ENCODE measurements around the gene SGSM2.

Gene SGSM2

DNA sequence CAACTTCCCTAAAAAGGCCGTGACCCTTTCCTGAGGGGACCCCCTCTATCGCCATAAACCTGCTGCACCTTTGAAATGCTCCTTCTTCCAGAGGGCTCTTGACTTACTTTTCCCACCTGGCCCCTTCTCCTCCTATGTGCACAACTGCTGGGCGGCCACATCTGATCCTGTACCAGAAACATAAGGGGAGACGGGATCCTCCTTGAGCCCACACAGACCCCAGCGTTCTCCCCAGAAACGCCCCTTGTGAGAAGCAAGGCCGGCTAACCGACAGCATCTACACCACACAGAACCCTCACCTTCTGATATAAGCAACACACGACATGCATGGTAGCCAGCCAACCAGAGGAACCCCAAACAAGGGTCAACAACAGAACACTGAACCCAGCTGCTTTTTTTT is 77.8 kb downstream of the SGSM2 start:
- no peaks in the 10 kb centered on the region for H3K9me3 Mint-ChIP-seq
- no peaks in the 10 kb centered on the region for H3K27me3 Mint-ChIP-seq
- no peak overlapping the region for H3K27ac Mint-ChIP-seq
- peaks cover 8% of the 10 kb centered on the region for H3K36me3 Mint-ChIP-seq
- no peak for DNase-seq (ENCODE audit: low spot score in 2 of 2)
- H3K4me3 Mint-ChIP-seq = no peak overlapping the region
- H3K4me1 Mint-ChIP-seq = peaks cover 2% of the 10 kb centered on the region
- no peak for ATAC-seq (ENCODE audit: low read depth)

DNA sequence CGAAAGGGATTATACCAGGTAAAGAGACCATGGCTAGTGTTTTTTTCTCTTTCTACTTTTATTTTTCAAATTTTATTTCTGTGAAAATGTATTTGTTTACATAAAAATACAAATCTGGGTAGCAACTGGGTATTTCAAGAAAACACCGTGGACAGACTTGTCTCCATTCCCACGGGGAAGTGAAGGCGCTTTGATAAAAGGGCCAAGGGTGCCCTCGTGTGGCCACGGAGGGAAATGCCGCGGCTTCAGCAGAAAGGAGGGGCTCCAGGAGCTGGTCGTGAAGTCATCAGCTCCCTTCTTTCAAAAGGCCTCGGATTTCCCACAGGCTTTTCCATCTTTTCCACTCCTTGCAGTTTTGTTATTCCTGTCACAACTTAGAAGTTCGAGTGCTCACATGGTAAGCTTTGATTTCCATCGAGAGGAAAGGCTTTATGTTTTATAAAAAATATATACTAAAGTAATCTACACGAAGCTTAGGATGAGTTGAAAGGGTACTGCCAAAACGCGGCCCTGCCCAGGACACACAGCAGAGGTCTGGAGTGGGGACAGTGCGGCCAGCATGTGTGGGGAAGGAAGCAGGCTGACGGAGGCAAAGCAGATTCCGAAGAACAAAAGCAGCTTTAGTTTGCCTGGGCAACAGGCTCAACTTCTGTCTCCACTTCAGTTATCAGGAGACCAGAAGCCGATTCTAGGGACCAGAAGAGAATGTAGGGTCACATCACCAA is 78.9 kb downstream of the SGSM2 start:
- Mint-ChIP-seq H3K4me3 (no peak overlapping the region), H3K4me1 (peaks cover 2% of the 10 kb centered on the region), H3K27ac (peak overlapping the region; percentile 35), H3K36me3 (peaks cover 6% of the 10 kb centered on the region), H3K27me3 (no peaks in the 10 kb centered on the region), H3K9me3 (no peaks in the 10 kb centered on the region)
- peak; percentile 87 to 92 for DNase-seq (ENCODE audit: low spot score in 2 of 2)
- peak; percentile 90 for ATAC-seq (ENCODE audit: low read depth)

DNA sequence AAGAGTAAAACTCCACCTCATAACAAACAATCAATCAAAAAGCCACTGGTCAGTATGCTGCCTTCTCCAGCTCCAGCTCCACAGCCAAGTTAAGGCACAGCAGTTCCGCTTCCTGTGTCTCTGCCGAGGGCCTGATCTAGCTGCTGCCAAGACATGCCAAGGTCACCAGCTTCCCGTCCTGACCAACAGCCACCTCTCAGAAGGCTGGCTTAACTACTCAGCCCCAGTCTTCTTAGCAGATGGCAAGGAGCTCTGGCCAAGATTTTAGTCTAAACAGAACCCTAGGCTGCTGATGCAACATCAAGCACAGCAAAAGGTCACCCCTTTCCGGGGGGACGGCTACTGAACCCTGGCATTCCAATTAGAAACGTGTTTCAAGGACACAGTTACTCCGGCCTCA is 81.3 kb downstream of the SGSM2 start:
- H3K4me1 Mint-ChIP-seq = peaks cover 2% of the 10 kb centered on the region
- H3K9me3 Mint-ChIP-seq = no peaks in the 10 kb centered on the region
- DNase-seq (ENCODE audit: low spot score in 2 of 2) (no peak), ATAC-seq (ENCODE audit: low read depth) (no peak)
- H3K27me3 Mint-ChIP-seq = no peaks in the 10 kb centered on the region
- H3K36me3 Mint-ChIP-seq = peaks cover 7% of the 10 kb centered on the region
- H3K4me3 Mint-ChIP-seq = no peak overlapping the region
- no peak overlapping the region for H3K27ac Mint-ChIP-seq

DNA sequence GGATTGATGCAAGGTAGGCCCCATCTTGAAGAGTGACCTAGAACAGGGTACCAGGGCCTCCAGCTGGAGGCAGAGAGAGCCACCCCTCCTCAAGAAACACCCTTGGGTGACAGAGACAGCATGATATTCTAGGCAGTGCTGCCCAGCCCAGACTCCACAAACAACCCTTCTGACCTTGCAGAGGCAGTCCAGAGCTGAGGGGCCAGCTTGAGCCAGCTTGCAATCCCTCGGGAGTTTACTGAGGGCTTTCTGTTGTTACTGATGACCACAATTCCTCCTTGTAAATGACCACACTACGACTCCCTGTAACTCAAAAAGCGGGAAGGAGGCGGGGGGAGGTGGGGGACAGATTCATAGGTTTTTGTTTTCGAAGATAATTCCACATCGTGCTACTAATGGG is 82.2 kb downstream of the SGSM2 start:
- DNase-seq (ENCODE audit: low spot score in 2 of 2) (no peak), ATAC-seq (ENCODE audit: low read depth) (no peak)
- H3K4me3 Mint-ChIP-seq = no peak overlapping the region
- peaks cover 9% of the 10 kb centered on the region for H3K36me3 Mint-ChIP-seq
- H3K9me3 Mint-ChIP-seq = no peaks in the 10 kb centered on the region
- H3K27me3 Mint-ChIP-seq = no peaks in the 10 kb centered on the region
- H3K4me1 Mint-ChIP-seq = peaks cover 2% of the 10 kb centered on the region
- no peak overlapping the region for H3K27ac Mint-ChIP-seq

DNA sequence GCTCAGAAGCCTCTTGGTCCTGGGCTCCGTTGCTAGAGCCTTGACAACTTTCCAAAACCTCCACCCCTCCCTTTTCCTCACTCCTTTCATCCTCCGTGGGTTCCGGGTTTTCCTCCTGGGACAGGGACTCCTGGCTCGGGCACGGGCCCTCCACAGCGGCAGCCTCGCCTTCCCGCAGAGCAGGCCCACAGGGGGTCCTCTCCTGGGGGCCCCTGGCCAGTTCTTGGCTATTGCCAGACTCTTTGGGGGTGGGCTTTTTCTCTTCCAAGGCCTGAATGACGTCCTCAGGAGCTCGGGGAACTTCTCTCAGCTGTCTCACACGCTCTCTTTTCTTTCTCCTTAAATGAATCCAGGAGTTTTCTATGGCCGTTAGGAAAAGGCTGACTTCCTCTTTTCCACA is 82.9 kb downstream of the SGSM2 start:
- no peaks in the 10 kb centered on the region for H3K27me3 Mint-ChIP-seq
- ATAC-seq (ENCODE audit: low read depth) = no peak
- DNase-seq (ENCODE audit: low spot score in 2 of 2) = no peak
- H3K27ac Mint-ChIP-seq = no peak overlapping the region
- no peak overlapping the region for H3K4me3 Mint-ChIP-seq
- H3K9me3 Mint-ChIP-seq = no peaks in the 10 kb centered on the region
- H3K4me1 Mint-ChIP-seq = peaks cover 2% of the 10 kb centered on the region
- H3K36me3 Mint-ChIP-seq = peaks cover 9% of the 10 kb centered on the region

DNA sequence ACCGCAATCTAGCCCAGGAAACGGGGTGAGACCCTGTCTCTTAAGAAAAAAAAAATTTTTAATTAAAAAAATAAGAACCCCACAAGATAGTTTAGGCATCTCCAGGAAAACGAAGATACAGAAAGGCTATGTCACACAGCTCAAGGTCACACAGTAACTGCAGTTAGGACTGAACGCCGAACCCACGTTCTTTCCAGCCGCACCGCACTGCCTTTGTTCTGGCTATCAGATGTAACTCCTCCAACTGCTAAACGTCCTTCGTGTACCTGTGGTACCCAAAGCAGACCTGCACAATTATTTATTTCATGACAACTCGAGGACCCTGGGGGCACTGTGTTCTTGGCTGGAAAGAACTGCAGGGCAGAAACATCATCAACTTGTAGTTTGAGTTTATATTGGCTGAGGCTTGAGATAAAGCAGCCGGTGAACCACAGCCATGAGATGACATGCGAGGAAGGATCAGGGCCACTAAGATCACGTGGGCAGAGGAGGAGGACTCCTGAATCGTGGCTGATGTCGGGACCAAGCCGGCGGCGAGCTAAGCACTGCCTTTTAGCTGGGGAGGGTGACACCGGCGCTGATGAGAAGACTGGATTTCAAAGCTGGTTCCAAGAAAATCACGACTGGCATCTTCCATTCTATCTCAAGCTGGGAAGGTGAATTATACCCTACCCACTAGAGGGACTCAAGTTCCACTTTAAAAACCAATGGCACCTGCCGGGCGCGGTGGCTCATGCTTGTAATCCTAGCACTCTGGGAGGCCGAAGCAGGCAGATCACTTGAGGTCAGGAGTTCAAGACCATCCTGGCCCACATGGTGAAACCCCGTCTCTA is 84.2 kb downstream of the SGSM2 start:
- ATAC-seq (ENCODE audit: low read depth) (no peak), DNase-seq (ENCODE audit: low spot score in 2 of 2) (no peak)
- Mint-ChIP-seq H3K36me3 (peaks cover 15% of the 10 kb centered on the region), H3K4me1 (no peaks in the 10 kb centered on the region), H3K9me3 (no peaks in the 10 kb centered on the region), H3K4me3 (no peak overlapping the region), H3K27ac (no peak overlapping the region), H3K27me3 (no peaks in the 10 kb centered on the region)

DNA sequence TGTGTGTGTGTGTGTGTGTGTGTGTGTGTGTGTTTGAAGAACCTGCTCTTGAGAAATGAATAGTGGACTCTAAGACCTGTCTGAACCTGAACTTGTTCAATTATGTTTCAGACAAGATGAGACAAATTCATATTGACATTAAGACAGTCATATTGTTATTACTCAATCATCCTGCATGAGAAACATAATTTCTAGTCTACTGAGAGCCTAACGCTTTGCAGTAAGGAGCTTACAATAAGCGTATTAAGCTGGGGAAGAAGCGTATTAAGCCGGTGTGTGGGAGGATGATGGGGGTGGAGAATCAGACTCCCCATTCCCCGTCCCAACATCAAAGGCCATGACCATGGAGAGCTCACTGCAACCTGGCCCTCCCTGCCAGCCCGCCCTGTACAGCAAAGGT is 86.0 kb downstream of the SGSM2 start:
- Mint-ChIP-seq H3K4me1 (no peaks in the 10 kb centered on the region), H3K9me3 (no peaks in the 10 kb centered on the region), H3K4me3 (no peak overlapping the region), H3K36me3 (peaks cover 15% of the 10 kb centered on the region), H3K27ac (peak overlapping the region; percentile 42), H3K27me3 (no peaks in the 10 kb centered on the region)
- DNase-seq (ENCODE audit: low spot score in 2 of 2) (no peak), ATAC-seq (ENCODE audit: low read depth) (no peak)

DNA sequence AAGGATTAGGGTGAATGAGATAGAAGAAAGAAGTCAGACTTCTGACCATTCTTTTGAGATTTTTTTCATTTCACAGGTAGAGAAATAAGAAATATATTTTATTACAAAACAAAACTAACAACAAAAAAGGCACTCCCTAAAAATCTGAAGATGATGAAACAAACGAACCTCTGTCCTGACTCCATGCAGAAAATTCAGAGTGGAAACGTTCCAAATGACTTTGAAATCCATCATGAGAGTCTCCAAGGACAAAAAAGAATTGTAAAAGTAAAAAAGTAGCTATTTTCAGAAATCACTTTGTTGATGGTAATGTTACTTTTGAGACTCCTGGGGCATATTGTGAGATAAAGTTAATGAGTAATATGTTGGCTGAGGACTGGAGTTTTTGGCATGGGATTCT is 89.9 kb downstream of the SGSM2 start:
- no peak for DNase-seq (ENCODE audit: low spot score in 2 of 2)
- H3K4me3 Mint-ChIP-seq = no peak overlapping the region
- no peaks in the 10 kb centered on the region for H3K27me3 Mint-ChIP-seq
- no peaks in the 10 kb centered on the region for H3K9me3 Mint-ChIP-seq
- H3K27ac Mint-ChIP-seq = no peak overlapping the region
- ATAC-seq (ENCODE audit: low read depth) = no peak
- peaks cover 11% of the 10 kb centered on the region for H3K36me3 Mint-ChIP-seq
- no peaks in the 10 kb centered on the region for H3K4me1 Mint-ChIP-seq

DNA sequence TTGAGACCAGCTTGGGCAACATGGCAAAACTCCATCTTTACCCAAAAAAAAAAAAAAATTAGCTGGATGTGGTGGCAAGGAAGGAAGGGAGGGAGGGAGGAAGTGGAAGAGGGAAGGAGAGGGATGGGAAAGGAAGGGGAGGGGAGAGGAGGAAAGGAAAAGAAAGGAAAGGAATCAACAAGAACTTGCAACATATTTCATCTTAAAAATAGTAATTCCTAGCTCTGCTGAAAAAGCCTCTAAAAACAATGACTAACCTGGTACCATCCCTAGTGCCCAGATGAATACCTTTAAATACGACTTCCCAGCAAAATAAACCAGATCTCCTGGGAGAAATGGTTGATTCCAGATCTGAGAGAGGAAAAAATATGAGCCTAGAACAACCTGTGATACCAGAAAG is 90.6 kb downstream of the SGSM2 start:
- ATAC-seq (ENCODE audit: low read depth) = no peak
- Mint-ChIP-seq H3K27ac (no peak overlapping the region), H3K4me1 (no peaks in the 10 kb centered on the region), H3K36me3 (peaks cover 14% of the 10 kb centered on the region), H3K9me3 (no peaks in the 10 kb centered on the region), H3K4me3 (no peak overlapping the region), H3K27me3 (no peaks in the 10 kb centered on the region)
- DNase-seq (ENCODE audit: low spot score in 2 of 2) = no peak
